Measurements from ENCODE around the gene TIAM2. TPM values are rescaled to one million over a fixed set of nuclear protein-coding genes. Genes with fewer than 3 reads are reported as not detected.

Gene TIAM2
- total RNA-seq = 10 to 100 TPM; 25.7 to 77.1 (median 56.6) TPM

DNA sequence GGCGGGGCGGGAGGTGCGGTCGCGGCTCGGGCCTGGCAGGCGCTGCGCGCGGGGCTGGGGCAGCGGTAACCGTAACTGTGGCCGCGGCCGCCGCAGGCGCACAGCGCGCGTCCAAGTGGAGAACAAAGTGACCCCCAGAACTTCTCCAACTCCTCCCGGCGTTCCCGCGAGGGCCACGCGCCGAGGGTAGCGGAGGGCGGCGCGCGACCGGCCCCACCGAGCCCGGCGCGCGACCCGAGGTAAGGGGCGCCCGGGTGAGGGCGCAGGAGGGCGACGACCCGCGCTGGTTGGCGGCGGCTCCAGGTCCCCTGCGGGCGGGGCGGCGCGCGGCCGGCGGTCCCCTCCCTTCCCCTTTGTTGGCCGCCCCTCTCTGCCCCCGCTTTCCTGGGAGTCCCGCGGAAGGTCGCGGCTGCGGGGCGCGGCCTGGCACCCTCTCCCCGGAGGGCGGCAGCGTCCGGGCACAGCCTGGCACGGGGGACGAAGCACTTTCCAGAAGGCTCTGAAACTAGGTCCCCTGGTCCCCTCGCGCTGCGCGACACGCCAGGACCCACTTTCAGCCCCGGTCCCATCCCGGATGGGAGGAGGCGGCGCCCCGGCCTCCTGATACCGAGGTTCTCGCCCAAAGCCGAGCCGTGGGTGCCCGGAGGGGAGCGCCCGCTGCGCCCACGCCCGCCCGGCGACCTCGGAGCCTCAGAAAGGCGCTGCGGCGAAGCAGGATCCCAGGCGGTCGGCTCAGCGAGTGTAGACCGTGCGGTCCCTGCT is at the start of gene TIAM2:
Gene TIAM2, plus strand, starts transcription at position 62 of the 762 bp plus-strand sequence. CDS start 133,909 bp downstream, outside the sequence.
- no peak for DNase-seq
- Histone ChIP-seq H3K27me3 (no peaks in the 10 kb centered on the region), H3K4me3 (peak within 1 kb of the TSS; percentile 35 to 47), H3K9me3 (no peaks in the 10 kb centered on the region), H3K27ac (peak within 1 kb of the TSS in 1 of 2 donors; percentile 2), H3K36me3 (no peaks in the 10 kb centered on the region), H3K4me1 (peaks cover 0 to 5% of the 10 kb centered on the region in 2 donors)
- TF ChIP-seq POLR2A (IDR thresholded peaks at IDR 0.05) = no peak
- TF ChIP-seq, protein P1, sequence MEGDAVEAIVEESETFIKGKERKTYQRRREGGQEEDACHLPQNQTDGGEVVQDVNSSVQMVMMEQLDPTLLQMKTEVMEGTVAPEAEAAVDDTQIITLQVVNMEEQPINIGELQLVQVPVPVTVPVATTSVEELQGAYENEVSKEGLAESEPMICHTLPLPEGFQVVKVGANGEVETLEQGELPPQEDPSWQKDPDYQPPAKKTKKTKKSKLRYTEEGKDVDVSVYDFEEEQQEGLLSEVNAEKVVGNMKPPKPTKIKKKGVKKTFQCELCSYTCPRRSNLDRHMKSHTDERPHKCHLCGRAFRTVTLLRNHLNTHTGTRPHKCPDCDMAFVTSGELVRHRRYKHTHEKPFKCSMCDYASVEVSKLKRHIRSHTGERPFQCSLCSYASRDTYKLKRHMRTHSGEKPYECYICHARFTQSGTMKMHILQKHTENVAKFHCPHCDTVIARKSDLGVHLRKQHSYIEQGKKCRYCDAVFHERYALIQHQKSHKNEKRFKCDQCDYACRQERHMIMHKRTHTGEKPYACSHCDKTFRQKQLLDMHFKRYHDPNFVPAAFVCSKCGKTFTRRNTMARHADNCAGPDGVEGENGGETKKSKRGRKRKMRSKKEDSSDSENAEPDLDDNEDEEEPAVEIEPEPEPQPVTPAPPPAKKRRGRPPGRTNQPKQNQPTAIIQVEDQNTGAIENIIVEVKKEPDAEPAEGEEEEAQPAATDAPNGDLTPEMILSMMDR (IDR thresholded peaks at IDR 0.05) = no peak
- intact Hi-C loops (cut with DNase I; ENCODE audit: low total_unique reads) = no loop called here

DNA sequence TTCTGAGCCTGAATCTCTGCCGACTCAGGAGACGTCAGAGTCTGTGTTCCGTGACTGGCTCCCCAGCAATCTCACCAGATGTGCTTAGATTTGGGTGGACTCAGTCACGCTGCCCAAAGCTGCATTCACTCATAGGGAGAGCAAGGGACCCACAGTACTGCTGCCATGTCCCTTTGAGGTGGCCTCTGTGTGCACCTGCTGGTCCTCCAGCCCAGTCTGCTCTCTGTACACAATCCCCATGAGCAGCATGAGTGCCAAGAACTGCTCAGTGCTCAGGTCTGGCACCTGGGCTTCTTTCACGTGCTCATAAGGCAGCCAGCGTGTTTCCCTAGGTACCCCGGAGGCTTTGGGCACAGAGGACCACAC is 44.2 kb upstream of the TIAM2 start:
- Histone ChIP-seq H3K27me3 (no peaks in the 10 kb centered on the region), H3K27ac (no peak overlapping the region), H3K4me1 (no peaks in the 10 kb centered on the region), H3K4me3 (no peak overlapping the region), H3K36me3 (no peaks in the 10 kb centered on the region), H3K9me3 (no peaks in the 10 kb centered on the region)
- intact Hi-C loops (cut with DNase I; ENCODE audit: low total_unique reads) = no loop called here
- TF ChIP-seq, protein P1 (IDR thresholded peaks at IDR 0.05) = no peak
- no peak for DNase-seq

DNA sequence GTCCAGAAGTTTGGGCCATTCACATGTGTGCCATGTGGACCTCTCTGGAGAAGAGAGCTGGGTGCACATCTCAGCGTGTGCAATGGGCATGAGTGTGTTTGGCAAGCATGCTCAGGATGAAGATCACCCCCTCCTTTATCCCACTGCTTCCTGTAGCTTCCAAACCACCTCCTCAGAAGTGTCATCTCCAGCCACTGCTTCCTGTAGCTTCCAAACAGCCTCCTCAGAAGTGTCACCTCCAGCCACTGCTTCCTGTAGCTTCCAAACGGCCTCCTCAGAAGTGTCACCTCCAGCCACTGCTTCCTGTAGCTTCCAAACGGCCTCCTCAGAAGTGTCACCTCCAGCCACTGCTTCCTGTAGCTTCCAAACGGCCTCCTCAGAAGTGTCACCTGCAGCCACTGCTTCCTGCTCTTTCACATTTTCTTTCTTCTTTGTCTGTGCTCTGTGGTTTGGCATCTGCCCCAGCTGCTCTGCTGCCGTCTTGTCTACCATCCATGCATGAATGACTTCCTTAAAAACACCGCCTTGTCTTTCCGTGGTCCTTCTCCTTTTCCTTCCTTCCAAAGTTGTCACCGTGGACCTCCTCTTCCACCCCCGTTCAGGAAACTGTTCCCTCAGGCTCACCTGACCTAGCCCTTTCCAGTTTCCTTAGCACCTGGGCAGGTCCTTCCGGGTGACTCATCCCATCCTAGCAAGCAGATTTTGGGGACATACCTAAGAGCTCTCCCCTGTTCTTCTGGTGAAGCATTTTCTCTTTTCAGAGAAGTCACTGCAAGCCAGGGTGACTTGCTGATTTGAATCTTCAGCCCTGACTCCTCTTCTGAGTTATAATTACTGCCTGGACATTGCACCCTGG is 43.5 kb upstream of the TIAM2 start:
- H3K4me1 ChIP-seq = no peaks in the 10 kb centered on the region
- TF ChIP-seq, protein P1 (IDR thresholded peaks at IDR 0.05) = no peak
- TF ChIP-seq POLR2A (IDR thresholded peaks at IDR 0.05) = no peak
- DNase-seq = no peak
- no peak overlapping the region for H3K27ac ChIP-seq
- H3K4me3 ChIP-seq = no peak overlapping the region
- intact Hi-C loops (cut with DNase I; ENCODE audit: low total_unique reads) = no loop called here
- no peaks in the 10 kb centered on the region for H3K27me3 ChIP-seq
- H3K36me3 ChIP-seq = no peaks in the 10 kb centered on the region
- H3K9me3 ChIP-seq = no peaks in the 10 kb centered on the region

DNA sequence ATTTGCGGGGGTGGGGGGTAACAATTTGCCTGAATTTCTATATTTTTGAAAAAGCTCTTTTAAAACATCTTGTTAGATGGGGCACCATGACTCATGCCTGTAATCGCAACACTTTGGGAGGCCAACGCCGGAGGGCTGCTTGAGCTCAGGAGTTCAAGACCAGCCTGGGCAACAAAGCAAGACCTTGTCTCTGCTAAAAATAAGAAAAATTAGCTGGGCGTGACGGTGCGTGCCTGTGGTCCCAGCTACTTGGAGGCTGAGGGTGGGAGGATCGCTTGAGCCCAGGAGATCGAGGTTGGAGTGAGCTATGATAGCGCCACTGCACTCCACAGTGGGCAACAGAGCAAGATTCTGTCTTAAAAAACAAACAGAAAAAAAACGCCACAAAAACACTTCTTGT is 41.5 kb upstream of the TIAM2 start:
- Histone ChIP-seq H3K4me3 (no peak overlapping the region), H3K27me3 (no peaks in the 10 kb centered on the region), H3K4me1 (no peaks in the 10 kb centered on the region), H3K36me3 (no peaks in the 10 kb centered on the region), H3K27ac (no peak overlapping the region), H3K9me3 (no peaks in the 10 kb centered on the region)
- intact Hi-C loops (cut with DNase I; ENCODE audit: low total_unique reads) = no loop called here
- no peak for TF ChIP-seq POLR2A (IDR thresholded peaks at IDR 0.05)
- TF ChIP-seq, protein P1 (IDR thresholded peaks at IDR 0.05) = no peak
- DNase-seq = no peak

DNA sequence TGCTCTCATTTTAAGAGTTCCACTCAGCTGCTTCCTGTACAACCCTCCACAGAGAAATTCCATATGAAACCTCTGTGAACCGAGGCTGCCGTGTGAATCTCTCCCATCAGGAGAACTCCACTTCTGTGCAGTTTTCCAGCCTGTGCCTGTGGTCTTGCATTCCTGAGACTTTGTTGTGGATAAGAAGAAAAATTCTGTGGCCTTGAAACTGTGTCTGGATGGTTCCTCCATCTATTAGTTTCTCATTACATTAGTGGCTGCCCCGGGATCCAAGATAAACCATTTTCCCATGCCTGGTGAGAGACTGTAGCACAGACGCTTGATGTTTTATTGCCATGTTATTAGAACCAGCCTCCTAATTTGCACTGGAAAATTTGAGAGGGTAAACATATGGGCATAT is 40.8 kb upstream of the TIAM2 start:
- Histone ChIP-seq H3K4me1 (no peaks in the 10 kb centered on the region), H3K27me3 (no peaks in the 10 kb centered on the region), H3K4me3 (no peak overlapping the region), H3K27ac (no peak overlapping the region), H3K36me3 (no peaks in the 10 kb centered on the region), H3K9me3 (no peaks in the 10 kb centered on the region)
- intact Hi-C loops (cut with DNase I; ENCODE audit: low total_unique reads) = no loop called here
- no peak for TF ChIP-seq POLR2A (IDR thresholded peaks at IDR 0.05)
- no peak for DNase-seq

All from uterus (tissue), 4 donors.